Astrocyte (in vitro differentiated cells and primary cell): Measurements from ENCODE around the gene OAS3. TPM values are rescaled to one million over a fixed set of nuclear protein-coding genes. Genes with fewer than 3 reads are reported as not detected.

ENCODE experiments used
- DNase-seq: peaks from one replicate; pipeline ENCODE4 v3.0.0-alpha.2; 2010; ENCODE audit warnings: low read depth
- FAIRE-seq: peaks from 2 replicates; lab custom pipeline; 2011; peaks lifted over from hg19 to GRCh38; lab: Jason Lieb, UNC
- H2AFZ ChIP-seq: 2 replicates; pipeline ENCODE4 v1.6.0; 2012; ENCODE audit warnings: low read depth, low read length, inconsistent platforms
- H3K27ac ChIP-seq: 2 replicates; pipeline ENCODE4 v1.5.1; 2011; ENCODE audit warnings: low read depth, low read length, inconsistent platforms
- H3K27me3 ChIP-seq: 2 replicates; pipeline ENCODE4 v1.6.0; 2011; ENCODE audit warnings: low read length, inconsistent platforms; ENCODE audit not compliant: insufficient read depth
- H3K36me3 ChIP-seq: 2 replicates; pipeline ENCODE4 v1.5.1; 2011; ENCODE audit warnings: low read length, inconsistent platforms; ENCODE audit not compliant: insufficient read depth
- H3K4me1 ChIP-seq: 2 replicates; pipeline ENCODE4 v1.5.1; 2011; ENCODE audit warnings: low read length, inconsistent platforms; ENCODE audit not compliant: insufficient read depth
- H3K4me2 ChIP-seq: 2 replicates; pipeline ENCODE4 v1.6.0; 2012; ENCODE audit warnings: low read length, inconsistent platforms
- H3K4me3 ChIP-seq: 2 replicates; pipeline ENCODE4 v1.5.1; 2011; ENCODE audit warnings: low read depth, mild to moderate bottlenecking, low read length, inconsistent platforms; ENCODE audit not compliant: insufficient read depth
- H3K79me2 ChIP-seq: 2 replicates; pipeline ENCODE4 v1.6.0; 2012; ENCODE audit warnings: mild to moderate bottlenecking, low read length, inconsistent platforms; ENCODE audit not compliant: insufficient read depth
- H3K9ac ChIP-seq: 2 replicates; pipeline ENCODE4 v1.6.0; 2012; ENCODE audit warnings: mild to moderate bottlenecking, low read length, inconsistent platforms
- H3K9me3 ChIP-seq: 2 replicates; pipeline ENCODE4 v1.5.1; 2012; ENCODE audit warnings: low read depth, mild to moderate bottlenecking, low read length, inconsistent platforms; ENCODE audit not compliant: insufficient read depth
- H4K20me1 ChIP-seq: 2 replicates; pipeline ENCODE4 v1.6.0; 2012; ENCODE audit warnings: low read length, inconsistent platforms; ENCODE audit not compliant: insufficient read depth
- H3K27ac Mint-ChIP-seq: one replicate; pipeline ENCODE4 v1.8.0; 2021; ENCODE audit warnings: mild to moderate bottlenecking, mixed read lengths; ENCODE audit not compliant: unreplicated experiment
- H3K27me3 Mint-ChIP-seq: one replicate; pipeline ENCODE4 v1.8.0; 2021; ENCODE audit warnings: low read depth, mixed read lengths; ENCODE audit not compliant: unreplicated experiment
- H3K36me3 Mint-ChIP-seq: one replicate; pipeline ENCODE4 v1.8.0; 2021; ENCODE audit warnings: low read depth, mixed read lengths; ENCODE audit not compliant: unreplicated experiment
- H3K4me1 Mint-ChIP-seq: one replicate; pipeline ENCODE4 v1.8.0; 2021; ENCODE audit warnings: low read depth, mixed read lengths; ENCODE audit not compliant: unreplicated experiment
- H3K4me3 Mint-ChIP-seq: one replicate; pipeline ENCODE4 v1.8.0; 2021; ENCODE audit warnings: mild to moderate bottlenecking, moderate library complexity, mixed read lengths; ENCODE audit not compliant: unreplicated experiment
- H3K9me3 Mint-ChIP-seq: one replicate; pipeline ENCODE4 v1.8.0; 2021; ENCODE audit warnings: mild to moderate bottlenecking, mixed read lengths; ENCODE audit not compliant: unreplicated experiment
- EZH2 ChIP-seq: IDR thresholded peaks from 2 replicates; pipeline ENCODE4 v1.6.1; 2012; ENCODE audit warnings: mild to moderate bottlenecking, low read length, inconsistent platforms; ENCODE audit not compliant: insufficient read depth
- total RNA-seq: library from RNA; stranded (reverse); gene quantifications from 2 replicates; pipeline ENCODE4 v1.2.1, GENCODE V29; 2021
- TF ChIP-seq, protein P1 (sequence below): IDR thresholded peaks from 2 replicates; pipeline ENCODE4 v1.5.1; 2011; ENCODE audit warnings: low read depth, mild to moderate bottlenecking, inconsistent platforms, low read length, moderate library complexity; ENCODE audit not compliant: insufficient read depth

The OAS3 gene
- total RNA-seq, 1 donor from 2014 or later, result 33.8 TPM

DNA sequence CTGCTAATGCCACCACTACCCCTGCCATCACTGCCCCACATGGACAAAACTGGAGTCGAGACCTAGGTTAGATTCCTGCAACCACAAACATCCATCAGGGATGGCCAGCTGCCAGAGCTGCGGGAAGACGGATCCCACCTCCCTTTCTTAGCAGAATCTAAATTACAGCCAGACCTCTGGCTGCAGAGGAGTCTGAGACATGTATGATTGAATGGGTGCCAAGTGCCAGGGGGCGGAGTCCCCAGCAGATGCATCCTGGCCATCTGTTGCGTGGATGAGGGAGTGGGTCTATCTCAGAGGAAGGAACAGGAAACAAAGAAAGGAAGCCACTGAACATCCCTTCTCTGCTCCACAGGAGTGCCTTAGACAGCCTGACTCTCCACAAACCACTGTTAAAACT lies 33.0 kb downstream of the OAS3 start:
- no peaks in the 10 kb centered on the region for H3K4me1 ChIP-seq
- no peak overlapping the region for H3K9ac ChIP-seq
- DNase-seq (no peak), FAIRE-seq (no peak)
- H3K36me3 Mint-ChIP-seq, result peaks cover 15% of the 10 kb centered on the region
- H3K4me3 Mint-ChIP-seq, result no peak overlapping the region
- H3K9me3 Mint-ChIP-seq, result peaks cover 2% of the 10 kb centered on the region
- H3K27ac ChIP-seq, result no peak overlapping the region
- no peak overlapping the region for H2AFZ ChIP-seq
- TF ChIP-seq, protein P1, sequence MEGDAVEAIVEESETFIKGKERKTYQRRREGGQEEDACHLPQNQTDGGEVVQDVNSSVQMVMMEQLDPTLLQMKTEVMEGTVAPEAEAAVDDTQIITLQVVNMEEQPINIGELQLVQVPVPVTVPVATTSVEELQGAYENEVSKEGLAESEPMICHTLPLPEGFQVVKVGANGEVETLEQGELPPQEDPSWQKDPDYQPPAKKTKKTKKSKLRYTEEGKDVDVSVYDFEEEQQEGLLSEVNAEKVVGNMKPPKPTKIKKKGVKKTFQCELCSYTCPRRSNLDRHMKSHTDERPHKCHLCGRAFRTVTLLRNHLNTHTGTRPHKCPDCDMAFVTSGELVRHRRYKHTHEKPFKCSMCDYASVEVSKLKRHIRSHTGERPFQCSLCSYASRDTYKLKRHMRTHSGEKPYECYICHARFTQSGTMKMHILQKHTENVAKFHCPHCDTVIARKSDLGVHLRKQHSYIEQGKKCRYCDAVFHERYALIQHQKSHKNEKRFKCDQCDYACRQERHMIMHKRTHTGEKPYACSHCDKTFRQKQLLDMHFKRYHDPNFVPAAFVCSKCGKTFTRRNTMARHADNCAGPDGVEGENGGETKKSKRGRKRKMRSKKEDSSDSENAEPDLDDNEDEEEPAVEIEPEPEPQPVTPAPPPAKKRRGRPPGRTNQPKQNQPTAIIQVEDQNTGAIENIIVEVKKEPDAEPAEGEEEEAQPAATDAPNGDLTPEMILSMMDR, result no peak
- TF ChIP-seq EZH2, result no peak
- H3K9me3 ChIP-seq, result no peaks in the 10 kb centered on the region
- H3K27ac Mint-ChIP-seq, result no peak overlapping the region
- no peaks in the 10 kb centered on the region for H3K27me3 ChIP-seq
- no peak overlapping the region for H3K4me3 ChIP-seq
- H3K27me3 Mint-ChIP-seq, result peaks cover 28% of the 10 kb centered on the region
- H3K4me2 ChIP-seq, result no peak overlapping the region
- no peaks in the 10 kb centered on the region for H3K79me2 ChIP-seq
- H3K36me3 ChIP-seq, result no peaks in the 10 kb centered on the region
- H4K20me1 ChIP-seq, result no peaks in the 10 kb centered on the region
- peaks cover 5% of the 10 kb centered on the region for H3K4me1 Mint-ChIP-seq

DNA sequence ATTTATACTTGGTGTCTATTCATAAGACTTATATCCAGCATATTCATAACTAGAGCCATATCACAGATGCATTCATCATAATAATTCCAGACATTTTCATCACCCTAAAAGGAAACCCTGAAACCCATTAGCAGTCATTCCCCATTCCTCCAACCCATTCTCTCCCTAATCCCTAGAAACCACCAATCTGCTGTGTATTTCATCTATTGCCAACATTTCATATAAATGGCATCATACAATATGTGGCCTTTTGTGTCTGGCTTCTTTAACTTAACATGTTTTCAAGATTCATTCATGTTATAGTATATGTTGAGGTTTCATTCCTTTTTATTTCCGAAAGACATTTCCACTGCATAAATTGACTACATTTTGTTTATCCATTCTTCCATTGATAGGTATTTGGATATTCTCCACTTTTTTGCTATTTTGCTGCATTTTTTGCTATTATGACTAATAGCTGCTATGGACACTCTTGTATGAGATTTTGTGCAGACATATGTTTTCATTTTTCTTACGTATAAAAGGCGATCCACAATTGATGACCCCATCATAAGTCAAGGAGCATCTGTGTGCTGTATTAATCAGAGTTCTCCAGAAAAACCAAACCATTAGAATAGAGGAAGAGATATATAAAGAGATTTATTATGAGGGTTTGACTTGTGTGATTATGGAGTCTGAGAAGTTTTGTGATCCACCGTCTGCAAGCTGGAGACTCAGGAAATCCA lies 34.9 kb downstream of the OAS3 start:
- H3K9me3 Mint-ChIP-seq, result peaks cover under 1% of the 10 kb centered on the region
- peaks cover 18% of the 10 kb centered on the region for H3K27me3 Mint-ChIP-seq
- Histone ChIP-seq H3K4me2 (no peak overlapping the region), H3K4me1 (no peaks in the 10 kb centered on the region), H3K79me2 (no peaks in the 10 kb centered on the region), H4K20me1 (no peaks in the 10 kb centered on the region), H3K4me3 (no peak overlapping the region), H3K27ac (no peak overlapping the region), H3K9ac (no peak overlapping the region), H3K27me3 (no peaks in the 10 kb centered on the region), H3K9me3 (no peaks in the 10 kb centered on the region), H2AFZ (no peak overlapping the region), H3K36me3 (no peaks in the 10 kb centered on the region)
- FAIRE-seq (no peak), DNase-seq (no peak)
- TF ChIP-seq EZH2, result no peak
- TF ChIP-seq, protein P1, result no peak
- peaks cover 6% of the 10 kb centered on the region for H3K36me3 Mint-ChIP-seq
- peaks cover 5% of the 10 kb centered on the region for H3K4me1 Mint-ChIP-seq
- H3K4me3 Mint-ChIP-seq, result no peak overlapping the region
- H3K27ac Mint-ChIP-seq, result no peak overlapping the region

DNA sequence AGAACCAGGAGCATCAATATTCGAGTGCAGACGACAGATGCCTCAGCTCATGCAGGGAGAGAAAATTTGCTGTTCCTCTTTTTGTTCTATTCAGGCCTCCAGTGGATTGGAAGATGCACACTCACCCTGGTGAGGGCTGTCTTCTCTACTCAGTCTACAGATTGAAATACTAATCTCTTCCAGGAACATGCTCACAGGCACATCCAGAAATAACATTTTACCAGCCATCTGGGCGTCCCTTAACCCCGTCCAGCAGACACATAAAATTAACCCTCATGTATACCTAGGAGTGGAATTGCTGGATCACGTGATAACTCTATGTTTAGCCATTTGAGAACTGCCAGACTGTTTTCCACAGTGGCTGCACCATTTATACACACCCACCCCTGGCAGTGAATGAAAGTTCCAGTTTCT lies 35.6 kb downstream of the OAS3 start:
- FAIRE-seq (no peak), DNase-seq (no peak)
- H3K4me3 ChIP-seq, result no peak overlapping the region
- Mint-ChIP-seq H3K4me3 (no peak overlapping the region), H3K27ac (no peak overlapping the region), H3K9me3 (no peaks in the 10 kb centered on the region), H3K4me1 (peaks cover 5% of the 10 kb centered on the region), H3K36me3 (peaks cover 6% of the 10 kb centered on the region), H3K27me3 (peaks cover 18% of the 10 kb centered on the region)
- no peaks in the 10 kb centered on the region for H3K79me2 ChIP-seq
- no peak overlapping the region for H2AFZ ChIP-seq
- no peaks in the 10 kb centered on the region for H3K27me3 ChIP-seq
- no peaks in the 10 kb centered on the region for H4K20me1 ChIP-seq
- no peak overlapping the region for H3K4me2 ChIP-seq
- TF ChIP-seq EZH2, result no peak
- TF ChIP-seq, protein P1, result no peak
- no peaks in the 10 kb centered on the region for H3K9me3 ChIP-seq
- H3K4me1 ChIP-seq, result no peaks in the 10 kb centered on the region
- no peaks in the 10 kb centered on the region for H3K36me3 ChIP-seq
- no peak overlapping the region for H3K27ac ChIP-seq
- H3K9ac ChIP-seq, result no peak overlapping the region
